ENCODE results near the gene NPRL2.
A peak's percentile ranks its signal among the peaks of the same experiment; 100 is the strongest.

Gene NPRL2

DNA sequence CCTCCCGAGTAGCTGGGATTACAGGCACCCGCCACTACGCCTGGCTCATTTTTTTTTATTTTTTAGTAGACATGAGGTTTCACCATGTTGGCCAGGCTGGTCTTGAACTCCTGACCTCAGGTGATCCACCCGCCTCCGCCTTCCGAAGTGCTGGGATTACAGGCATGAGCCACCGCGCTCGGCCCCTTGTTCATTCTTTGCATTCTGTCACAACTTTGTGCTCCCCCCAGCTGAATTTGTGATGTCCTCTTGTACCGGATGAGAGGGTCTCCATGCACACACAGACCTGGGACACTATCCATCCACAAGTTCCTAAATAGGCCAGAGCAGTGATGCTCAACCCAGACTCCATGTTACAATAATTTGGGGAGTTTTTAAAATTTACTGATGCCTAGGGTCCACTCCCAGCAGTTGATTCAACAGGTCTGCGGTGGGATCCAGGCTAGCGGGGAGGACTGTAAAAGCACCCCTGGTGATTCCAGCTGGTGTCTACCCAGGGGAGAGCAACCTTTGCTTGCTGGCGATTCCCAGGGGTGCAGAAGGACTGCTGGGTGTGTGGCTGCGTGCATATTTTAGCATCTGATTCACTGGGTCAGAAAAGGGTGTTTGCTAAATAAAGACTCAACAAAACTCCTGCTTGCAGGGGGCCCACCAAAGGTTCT, 11.0 kb downstream of the NPRL2 start:
- Histone ChIP-seq H3K9ac (ENCODE audit: low read length) (peak overlapping the region; percentile 73), H3K23ac (ENCODE audit: low read length) (no peak overlapping the region), H4K8ac (ENCODE audit: low read depth, low read length) (no peak overlapping the region), H2BK120ac (ENCODE audit: low read depth, low read length) (no peak overlapping the region), H3K4me1 (ENCODE audit: control insufficient read depth, low read depth, low read length) (no peaks in the 10 kb centered on the region), H2BK5ac (ENCODE audit: low read length) (no peak overlapping the region), H4K5ac (ENCODE audit: low read length) (no peak overlapping the region), H3K4me2 (ENCODE audit: low read length) (no peak overlapping the region), H3K27ac (ENCODE audit: low read depth, low read length) (no peak overlapping the region), H2AK5ac (ENCODE audit: low read length) (no peak overlapping the region), H3K4me3 (ENCODE audit: low read length) (no peak overlapping the region), H3K27me3 (ENCODE audit: insufficient read depth, low read length, poor library complexity) (peaks cover 10% of the 10 kb centered on the region), H2BK15ac (replicated peaks; ENCODE audit: low read depth) (no peak overlapping the region), H3K56ac (ENCODE audit: low read length) (no peak overlapping the region), H3K18ac (ENCODE audit: low read length) (no peak overlapping the region), H3K79me1 (ENCODE audit: low read length) (peaks cover 9% of the 10 kb centered on the region), H3K79me2 (ENCODE audit: control insufficient read depth, insufficient read depth, low read length) (peaks cover 16% of the 10 kb centered on the region), H3K36me3 (ENCODE audit: control insufficient read depth, insufficient read depth, low read length) (no peaks in the 10 kb centered on the region), H3K4ac (ENCODE audit: low read depth, low read length) (no peak overlapping the region)
- WGBS (ENCODE audit: extremely low coverage, insufficient coverage, low lambda C conversion rate), result no CpG with 5 or more reads among the region's 14 CpGs
- no peak for DNase-seq

DNA sequence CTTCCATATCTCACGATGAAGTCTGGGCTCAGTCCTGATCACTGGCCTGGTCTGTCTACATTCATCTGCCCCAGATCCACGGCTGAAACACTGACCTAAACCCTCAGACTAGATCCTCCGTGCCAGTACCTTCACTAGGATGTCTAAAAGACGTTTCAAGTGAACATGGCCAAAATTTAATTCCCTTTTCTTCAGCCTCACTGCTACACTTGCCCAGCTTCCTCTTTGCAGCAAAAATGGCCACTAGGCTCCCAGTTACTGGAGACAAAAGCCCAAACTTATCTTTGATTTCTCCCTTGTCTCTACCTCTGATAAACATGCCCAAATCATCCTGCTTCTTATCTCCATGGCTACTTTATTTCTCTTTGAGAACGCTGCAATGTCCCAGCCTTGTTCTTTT, 11.6 kb downstream of the NPRL2 start:
- DNase-seq, result no peak
- Histone ChIP-seq H3K4me2 (ENCODE audit: low read length) (no peak overlapping the region), H3K79me2 (ENCODE audit: control insufficient read depth, insufficient read depth, low read length) (peaks cover 20% of the 10 kb centered on the region), H4K5ac (ENCODE audit: low read length) (no peak overlapping the region), H3K18ac (ENCODE audit: low read length) (no peak overlapping the region), H3K23ac (ENCODE audit: low read length) (no peak overlapping the region), H3K4me1 (ENCODE audit: control insufficient read depth, low read depth, low read length) (no peaks in the 10 kb centered on the region), H2BK15ac (replicated peaks; ENCODE audit: low read depth) (no peak overlapping the region), H3K4me3 (ENCODE audit: low read length) (no peak overlapping the region), H2AK5ac (ENCODE audit: low read length) (no peak overlapping the region), H3K4ac (ENCODE audit: low read depth, low read length) (no peak overlapping the region), H4K8ac (ENCODE audit: low read depth, low read length) (no peak overlapping the region), H3K27ac (ENCODE audit: low read depth, low read length) (no peak overlapping the region), H3K79me1 (ENCODE audit: low read length) (peaks cover 12% of the 10 kb centered on the region), H3K9ac (ENCODE audit: low read length) (no peak overlapping the region), H3K56ac (ENCODE audit: low read length) (peak overlapping the region; percentile 12), H3K27me3 (ENCODE audit: insufficient read depth, low read length, poor library complexity) (peaks cover 10% of the 10 kb centered on the region), H2BK5ac (ENCODE audit: low read length) (no peak overlapping the region), H2BK120ac (ENCODE audit: low read depth, low read length) (no peak overlapping the region), H3K36me3 (ENCODE audit: control insufficient read depth, insufficient read depth, low read length) (no peaks in the 10 kb centered on the region)
- no CpG with 5 or more reads among the region's 5 CpGs for WGBS (ENCODE audit: extremely low coverage, insufficient coverage, low lambda C conversion rate)

DNA sequence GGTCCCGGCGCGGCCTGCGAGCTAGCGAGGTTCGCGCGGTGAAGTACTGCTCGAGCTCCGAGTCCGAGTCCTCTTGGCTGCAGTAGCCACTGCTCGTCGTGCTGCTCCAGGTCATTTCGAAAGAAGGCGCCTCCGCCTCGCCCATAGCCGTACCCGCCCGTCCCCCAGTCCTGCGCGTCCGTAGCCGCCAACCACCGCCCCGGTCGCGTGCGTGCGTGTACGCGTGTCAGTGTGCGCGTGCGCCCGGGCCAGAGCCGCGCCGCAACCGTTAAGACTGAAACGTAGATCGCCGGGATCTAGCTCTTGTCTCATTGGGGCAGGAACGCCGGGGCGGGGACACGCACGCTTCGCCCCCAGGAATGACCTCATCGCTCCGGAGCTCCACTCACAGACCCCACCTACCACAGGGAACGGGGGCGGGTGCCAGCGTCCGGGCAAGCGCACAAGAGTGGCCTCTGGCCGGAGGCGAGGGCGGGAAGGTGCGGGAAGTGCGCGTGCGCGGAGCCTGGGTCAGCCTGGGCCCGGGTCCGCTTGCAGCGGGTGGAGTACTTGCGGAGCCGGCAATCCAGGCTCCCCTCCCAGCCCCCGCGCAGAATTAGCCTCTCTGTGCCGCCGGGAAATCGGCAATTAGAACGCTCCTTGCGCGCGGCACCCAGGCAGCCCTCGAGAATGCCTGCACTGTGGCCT, 13.3 kb downstream of the NPRL2 start:
- H3K18ac ChIP-seq (ENCODE audit: low read length), result peak overlapping the region; percentile 41
- H4K5ac ChIP-seq (ENCODE audit: low read length), result no peak overlapping the region
- peak overlapping the region; percentile 35 for H2BK5ac ChIP-seq (ENCODE audit: low read length)
- no peaks in the 10 kb centered on the region for H3K36me3 ChIP-seq (ENCODE audit: control insufficient read depth, insufficient read depth, low read length)
- peak overlapping the region; percentile 6 for H4K8ac ChIP-seq (ENCODE audit: low read depth, low read length)
- peak overlapping the region; percentile 59 for H3K4me3 ChIP-seq (ENCODE audit: low read length)
- no peak overlapping the region for H2AK5ac ChIP-seq (ENCODE audit: low read length)
- no peak overlapping the region for H2BK120ac ChIP-seq (ENCODE audit: low read depth, low read length)
- peaks cover 26% of the 10 kb centered on the region for H3K79me2 ChIP-seq (ENCODE audit: control insufficient read depth, insufficient read depth, low read length)
- H3K4me2 ChIP-seq (ENCODE audit: low read length), result peak overlapping the region; percentile 84
- H2BK15ac ChIP-seq (replicated peaks; ENCODE audit: low read depth), result no peak overlapping the region
- WGBS (ENCODE audit: extremely low coverage, insufficient coverage, low lambda C conversion rate), result no CpG with 5 or more reads among the region's 79 CpGs
- no peaks in the 10 kb centered on the region for H3K4me1 ChIP-seq (ENCODE audit: control insufficient read depth, low read depth, low read length)
- H3K4ac ChIP-seq (ENCODE audit: low read depth, low read length), result peak overlapping the region; percentile 44
- H3K23ac ChIP-seq (ENCODE audit: low read length), result peak overlapping the region; percentile 48
- peaks cover 10% of the 10 kb centered on the region for H3K27me3 ChIP-seq (ENCODE audit: insufficient read depth, low read length, poor library complexity)
- peak overlapping the region; percentile 89 for H3K9ac ChIP-seq (ENCODE audit: low read length)
- H3K27ac ChIP-seq (ENCODE audit: low read depth, low read length), result peak overlapping the region; percentile 82
- DNase-seq, result peak; percentile 99
- H3K56ac ChIP-seq (ENCODE audit: low read length), result peak overlapping the region; percentile 95
- peaks cover 17% of the 10 kb centered on the region for H3K79me1 ChIP-seq (ENCODE audit: low read length)

DNA sequence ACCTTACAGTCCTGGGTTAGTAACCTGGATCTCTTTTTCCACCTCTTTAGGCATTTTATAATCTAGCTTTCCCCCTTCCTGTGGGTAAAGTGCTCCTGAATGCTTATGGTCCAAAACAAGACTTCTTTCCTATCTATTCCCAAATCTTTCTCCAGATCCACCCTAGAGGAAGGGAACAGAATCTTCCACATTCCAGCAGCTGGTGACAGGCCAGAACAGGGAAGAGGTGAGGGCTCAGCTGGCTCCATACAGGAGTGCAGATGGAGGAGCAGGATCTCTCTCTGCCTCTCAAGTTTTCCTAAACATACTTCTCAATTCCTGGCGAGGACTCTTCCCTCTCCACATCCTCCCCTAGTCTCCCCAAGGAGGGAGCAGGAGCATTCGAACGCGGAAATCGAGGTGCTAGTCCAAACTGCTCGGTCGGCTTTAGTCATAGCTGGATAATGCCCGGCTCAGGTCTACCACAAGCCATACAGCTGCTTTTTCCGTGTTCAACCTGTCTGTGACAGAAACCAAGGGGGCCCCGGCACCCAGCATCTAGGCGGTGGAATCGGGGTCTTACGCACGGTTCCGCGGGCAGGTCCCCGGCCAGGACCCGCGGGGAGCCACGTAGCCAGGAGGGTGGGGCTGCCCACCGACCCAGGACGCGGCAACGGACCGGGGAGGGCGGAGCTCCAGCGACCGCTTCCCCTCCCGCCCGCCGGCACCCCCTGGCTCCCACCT, 14.0 kb downstream of the NPRL2 start:
- H3K79me2 ChIP-seq (ENCODE audit: control insufficient read depth, insufficient read depth, low read length), result peaks cover 26% of the 10 kb centered on the region
- no peak overlapping the region for H2BK120ac ChIP-seq (ENCODE audit: low read depth, low read length)
- H3K4me2 ChIP-seq (ENCODE audit: low read length), result peak overlapping the region; percentile 84
- H3K27ac ChIP-seq (ENCODE audit: low read depth, low read length), result peak overlapping the region; percentile 82
- WGBS (ENCODE audit: extremely low coverage, insufficient coverage, low lambda C conversion rate), result no CpG with 5 or more reads among the region's 31 CpGs
- H3K79me1 ChIP-seq (ENCODE audit: low read length), result peaks cover 17% of the 10 kb centered on the region
- peaks cover 2% of the 10 kb centered on the region for H3K36me3 ChIP-seq (ENCODE audit: control insufficient read depth, insufficient read depth, low read length)
- no peak overlapping the region for H3K23ac ChIP-seq (ENCODE audit: low read length)
- H4K5ac ChIP-seq (ENCODE audit: low read length), result no peak overlapping the region
- peak overlapping the region; percentile 82 for H3K4ac ChIP-seq (ENCODE audit: low read depth, low read length)
- H4K8ac ChIP-seq (ENCODE audit: low read depth, low read length), result no peak overlapping the region
- peak overlapping the region; percentile 35 for H2BK5ac ChIP-seq (ENCODE audit: low read length)
- peak overlapping the region; percentile 53 for H2AK5ac ChIP-seq (ENCODE audit: low read length)
- DNase-seq, result peak; percentile 70
- H3K56ac ChIP-seq (ENCODE audit: low read length), result peak overlapping the region; percentile 95
- no peak overlapping the region for H2BK15ac ChIP-seq (replicated peaks; ENCODE audit: low read depth)
- H3K4me3 ChIP-seq (ENCODE audit: low read length), result peak overlapping the region; percentile 59
- peaks cover 10% of the 10 kb centered on the region for H3K27me3 ChIP-seq (ENCODE audit: insufficient read depth, low read length, poor library complexity)
- peak overlapping the region; percentile 89 for H3K9ac ChIP-seq (ENCODE audit: low read length)
- H3K4me1 ChIP-seq (ENCODE audit: control insufficient read depth, low read depth, low read length), result no peaks in the 10 kb centered on the region
- peak overlapping the region; percentile 41 for H3K18ac ChIP-seq (ENCODE audit: low read length)

DNA sequence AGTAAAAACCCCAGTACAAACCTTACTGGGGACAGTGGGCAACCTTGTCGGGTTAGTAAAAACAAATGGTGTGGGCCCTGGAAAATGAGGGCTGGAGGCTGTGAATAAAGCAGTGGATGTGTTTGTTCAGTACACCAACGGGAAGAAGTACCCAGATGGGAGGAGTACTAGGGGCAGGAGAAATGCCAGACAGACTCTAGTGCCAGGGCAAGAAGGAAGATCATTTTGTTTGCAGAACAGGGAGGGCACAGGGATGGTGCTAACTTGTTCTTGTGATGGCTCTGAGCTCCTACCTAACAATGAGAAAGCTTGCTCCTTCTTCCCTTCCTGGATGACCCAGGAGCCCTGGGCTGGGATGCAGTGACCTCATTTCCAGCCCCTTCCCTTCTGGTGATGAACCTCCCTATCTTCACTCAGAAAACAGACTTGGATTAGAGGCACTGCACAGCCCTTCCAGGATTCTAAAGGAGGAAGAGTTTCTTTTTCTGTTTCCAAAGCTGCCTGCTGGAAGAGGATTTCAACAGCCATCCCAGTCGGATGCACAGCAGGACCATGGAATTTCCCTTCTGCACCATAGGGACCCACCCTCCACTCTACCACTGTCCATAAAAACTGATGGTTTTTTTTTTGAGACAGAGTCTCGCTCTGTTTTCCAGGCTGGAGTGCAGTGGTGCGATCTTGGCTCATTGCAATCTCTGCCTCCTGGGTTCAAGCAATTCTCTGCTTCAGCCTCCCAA, 16.1 kb downstream of the NPRL2 start:
- WGBS (ENCODE audit: extremely low coverage, insufficient coverage, low lambda C conversion rate), result no CpG with 5 or more reads among the region's 5 CpGs
- Histone ChIP-seq H3K4me3 (ENCODE audit: low read length) (no peak overlapping the region), H3K79me2 (ENCODE audit: control insufficient read depth, insufficient read depth, low read length) (peaks cover 26% of the 10 kb centered on the region)

More for the DNA sequence above, 16.1 kb downstream of the NPRL2 start:
- no peaks in the 10 kb centered on the region for H3K27me3 ChIP-seq (ENCODE audit: insufficient read depth, low read length, poor library complexity)
- H3K4me1 ChIP-seq (ENCODE audit: control insufficient read depth, low read depth, low read length), result no peaks in the 10 kb centered on the region
- no peak overlapping the region for H4K5ac ChIP-seq (ENCODE audit: low read length)
- H3K4ac ChIP-seq (ENCODE audit: low read depth, low read length), result no peak overlapping the region
- H3K18ac ChIP-seq (ENCODE audit: low read length), result no peak overlapping the region
- H3K4me2 ChIP-seq (ENCODE audit: low read length), result no peak overlapping the region
- DNase-seq, result no peak
- no peak overlapping the region for H2BK5ac ChIP-seq (ENCODE audit: low read length)
- H3K9ac ChIP-seq (ENCODE audit: low read length), result no peak overlapping the region
- no peak overlapping the region for H4K8ac ChIP-seq (ENCODE audit: low read depth, low read length)
- no peak overlapping the region for H3K56ac ChIP-seq (ENCODE audit: low read length)
- H3K36me3 ChIP-seq (ENCODE audit: control insufficient read depth, insufficient read depth, low read length), result peaks cover 7% of the 10 kb centered on the region
- H3K23ac ChIP-seq (ENCODE audit: low read length), result no peak overlapping the region
- H2BK15ac ChIP-seq (replicated peaks; ENCODE audit: low read depth), result no peak overlapping the region
- H2AK5ac ChIP-seq (ENCODE audit: low read length), result no peak overlapping the region
- no peak overlapping the region for H3K27ac ChIP-seq (ENCODE audit: low read depth, low read length)
- H2BK120ac ChIP-seq (ENCODE audit: low read depth, low read length), result no peak overlapping the region
- H3K79me1 ChIP-seq (ENCODE audit: low read length), result peaks cover 18% of the 10 kb centered on the region

All from mesendoderm (in vitro differentiated cells).